Activated naive CD8-positive, alpha-beta T cell treated with anti-CD3 and anti-CD28 coated beads, Interleukin-2, amount 50 U/mL, for 16 hours (primary cell): Measurements from ENCODE around the gene CKB.

ENCODE experiments used
- DNase-seq: peaks from one replicate; pipeline ENCODE4 v3.0.0-alpha.2; 2020; ENCODE audit warnings: low read depth, low spot score

The CKB gene

GRCh38 chr14:103522649-103523574, at the start of gene CKB:
Gene CKB, minus strand, starts transcription at chr14:103522830. Its CDS starts 337 bp downstream, at chr14:103522493.
- DNase-seq = no peak

DNA sequence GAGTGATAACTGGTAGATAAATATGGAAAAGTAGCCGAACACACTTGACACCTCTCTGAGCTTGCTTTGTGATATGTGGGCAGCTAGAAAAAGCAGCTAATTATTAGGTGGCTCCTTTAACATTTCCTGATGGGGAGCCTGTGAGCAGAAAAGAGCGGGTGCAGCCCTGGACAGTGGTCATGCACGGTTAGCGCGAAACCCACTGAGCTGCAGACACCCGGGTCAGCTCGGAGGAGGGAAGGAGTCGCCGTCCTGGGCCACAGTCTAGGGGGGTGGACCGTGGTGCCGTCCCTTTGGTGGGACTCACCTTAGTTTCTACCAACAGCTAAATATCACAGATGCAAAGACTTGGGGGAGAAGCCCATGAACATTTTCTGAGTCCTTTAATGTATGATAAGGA, 46.8 kb upstream of the CKB start:
- no peak for DNase-seq

DNA sequence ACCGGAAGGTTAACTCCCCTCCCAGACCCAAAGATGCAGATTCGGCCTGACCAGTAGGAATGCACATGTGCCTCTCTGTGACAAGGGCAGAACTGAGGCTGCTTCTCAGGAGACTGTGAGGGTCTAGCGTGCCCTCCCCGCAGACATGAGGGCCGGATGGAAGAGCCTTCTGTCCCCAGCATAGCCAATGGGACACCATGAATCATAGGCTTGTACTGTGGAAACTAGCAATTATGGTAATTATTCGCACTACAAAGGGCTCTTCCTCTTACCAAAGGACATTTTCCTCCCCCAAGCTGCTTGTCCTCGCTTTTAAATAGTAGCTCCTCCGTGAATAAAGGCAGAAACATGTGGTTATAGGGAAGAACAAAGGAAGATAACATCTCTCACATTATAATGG, 46.3 kb upstream of the CKB start:
- no peak for DNase-seq

- DNase-seq = no peak
These were observed 41.3 kb upstream of the CKB start for GRCh38 chr14:103563844-103564505.

DNA sequence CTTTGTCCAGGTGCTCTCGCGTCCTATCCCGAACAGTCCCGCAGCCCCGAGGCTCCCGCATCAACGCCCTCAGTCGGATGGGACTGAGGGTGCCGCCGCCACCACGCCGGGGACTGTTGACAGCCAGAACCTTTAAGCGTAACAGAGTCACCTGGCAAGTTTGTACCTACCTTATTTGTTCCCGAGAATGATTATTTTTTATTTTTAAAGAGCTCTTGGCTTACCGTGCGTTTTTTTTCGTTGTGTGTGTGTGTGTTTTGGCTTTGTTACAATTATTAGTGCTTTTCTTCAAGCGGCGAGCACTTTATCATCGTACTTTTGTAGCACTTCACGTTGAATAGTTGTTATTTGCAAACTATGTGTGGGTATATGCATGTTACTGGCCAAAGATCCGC, 40.6 kb upstream of the CKB start:
- DNase-seq = no peak

DNA sequence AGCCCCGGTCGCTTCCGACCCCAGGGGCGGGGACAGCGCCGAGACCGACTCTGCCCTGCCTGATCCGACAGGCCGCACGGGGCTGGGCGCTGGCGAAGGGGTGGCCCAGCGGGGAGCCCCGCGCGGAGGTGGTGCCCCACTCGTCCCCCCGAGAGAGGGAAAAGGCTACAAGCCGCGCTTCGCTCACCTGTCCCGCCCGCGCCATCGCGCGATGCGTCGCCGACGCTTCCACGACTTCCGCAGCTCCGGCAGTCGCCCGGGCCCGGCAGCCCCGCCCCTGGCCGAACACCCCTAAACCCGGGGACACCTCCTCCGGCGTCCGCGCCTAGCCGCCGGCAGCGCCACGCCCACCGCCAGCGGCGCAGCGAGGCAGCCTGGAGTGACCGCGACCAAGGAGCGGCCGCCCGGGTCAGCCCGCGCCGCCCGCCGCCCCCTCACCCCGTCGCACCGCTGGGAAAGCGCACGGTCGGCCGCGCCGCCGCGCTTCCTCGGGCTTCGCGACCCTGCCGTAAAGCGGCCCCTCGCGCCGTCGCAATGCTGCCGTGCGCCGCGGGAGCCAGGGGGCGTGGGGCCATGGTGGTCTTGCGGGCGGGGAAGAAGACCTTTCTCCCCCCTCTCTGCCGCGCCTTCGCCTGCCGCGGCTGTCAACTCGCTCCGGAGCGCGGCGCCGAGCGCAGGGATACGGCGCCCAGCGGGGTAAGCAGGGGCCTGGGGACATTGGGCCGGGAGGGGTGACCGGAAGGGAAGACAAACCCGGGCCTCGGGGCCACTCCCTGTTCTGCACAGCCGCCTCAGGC, 40.0 kb upstream of the CKB start, which contains the start of the genes BAG5 and COA8:
BAG5 (minus strand) TSS at position 229 of the 797 bp plus-strand sequence. CDS start 1,493 bp downstream, outside the sequence.
COA8 (plus strand) TSS at position 532 of the 797 bp plus-strand sequence; CDS start at position 574, 42 bp downstream.
- DNase-seq = peak; percentile 70

- no peak for DNase-seq
These were observed 39.5 kb upstream of the CKB start for GRCh38 chr14:103562179-103562428.

GRCh38 chr14:103561381-103562178, 39.0 kb upstream of the CKB start:
- DNase-seq = no peak

DNA sequence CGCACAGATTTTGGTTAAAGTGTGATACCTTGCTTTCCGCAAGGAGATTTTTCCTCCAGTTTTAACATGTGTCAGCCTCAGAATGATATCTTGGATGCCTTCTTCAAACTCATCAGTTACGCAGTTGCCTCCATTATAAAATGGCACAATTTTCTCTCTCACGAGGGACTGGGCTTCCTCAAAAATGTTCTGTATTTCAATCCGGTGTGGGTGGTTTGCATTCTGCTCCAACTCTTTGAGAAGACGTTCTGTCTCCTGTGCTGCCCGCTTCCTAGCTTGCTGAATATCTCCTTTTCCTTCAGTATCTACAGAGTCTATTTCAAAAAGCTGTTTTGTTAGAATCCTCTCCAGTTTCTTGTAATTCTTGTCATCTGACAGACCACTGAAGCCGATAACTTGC, 38.1 kb upstream of the CKB start:
- no peak for DNase-seq

- DNase-seq = no peak
These were observed 37.1 kb upstream of the CKB start for GRCh38 chr14:103559766-103560165.

- no peak for DNase-seq
These were observed 35.6 kb upstream of the CKB start for GRCh38 chr14:103558071-103558882.

DNA sequence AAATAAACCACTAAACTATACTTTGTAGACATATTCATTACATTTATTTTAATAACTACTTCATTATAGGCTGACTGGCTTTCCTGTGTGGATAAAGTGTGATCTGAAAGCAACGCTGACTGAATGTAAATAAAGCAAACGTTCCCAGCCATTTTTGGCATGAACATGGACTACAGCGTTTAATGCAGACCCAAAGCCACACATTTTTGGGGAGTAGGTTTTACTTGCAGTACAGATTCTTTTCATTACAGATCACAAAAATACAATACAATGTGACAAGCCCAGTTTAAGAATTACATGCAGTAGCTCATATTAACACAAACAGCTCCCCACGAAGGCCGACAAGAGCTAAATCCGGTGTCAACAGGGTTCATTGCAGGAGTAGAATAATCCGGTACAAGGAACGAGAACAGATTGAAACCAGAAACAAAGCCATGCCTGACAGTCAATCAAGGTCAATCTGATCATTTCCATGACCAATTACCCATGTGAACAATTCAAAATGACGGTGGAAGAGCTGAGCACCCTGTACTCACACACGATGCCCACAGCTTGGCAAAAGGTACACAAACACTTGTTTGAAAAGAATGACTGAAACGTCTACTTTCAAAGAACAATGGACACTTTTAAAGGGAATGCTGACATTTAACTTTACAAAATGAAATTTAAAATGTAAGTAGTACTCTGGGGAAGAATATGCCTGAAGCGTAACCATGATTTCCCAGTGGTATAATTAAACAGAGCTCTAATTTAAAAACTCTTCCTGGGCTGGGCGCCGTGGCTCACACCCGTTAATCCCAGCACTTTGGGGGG, 34.5 kb upstream of the CKB start:
- no peak for DNase-seq

DNA sequence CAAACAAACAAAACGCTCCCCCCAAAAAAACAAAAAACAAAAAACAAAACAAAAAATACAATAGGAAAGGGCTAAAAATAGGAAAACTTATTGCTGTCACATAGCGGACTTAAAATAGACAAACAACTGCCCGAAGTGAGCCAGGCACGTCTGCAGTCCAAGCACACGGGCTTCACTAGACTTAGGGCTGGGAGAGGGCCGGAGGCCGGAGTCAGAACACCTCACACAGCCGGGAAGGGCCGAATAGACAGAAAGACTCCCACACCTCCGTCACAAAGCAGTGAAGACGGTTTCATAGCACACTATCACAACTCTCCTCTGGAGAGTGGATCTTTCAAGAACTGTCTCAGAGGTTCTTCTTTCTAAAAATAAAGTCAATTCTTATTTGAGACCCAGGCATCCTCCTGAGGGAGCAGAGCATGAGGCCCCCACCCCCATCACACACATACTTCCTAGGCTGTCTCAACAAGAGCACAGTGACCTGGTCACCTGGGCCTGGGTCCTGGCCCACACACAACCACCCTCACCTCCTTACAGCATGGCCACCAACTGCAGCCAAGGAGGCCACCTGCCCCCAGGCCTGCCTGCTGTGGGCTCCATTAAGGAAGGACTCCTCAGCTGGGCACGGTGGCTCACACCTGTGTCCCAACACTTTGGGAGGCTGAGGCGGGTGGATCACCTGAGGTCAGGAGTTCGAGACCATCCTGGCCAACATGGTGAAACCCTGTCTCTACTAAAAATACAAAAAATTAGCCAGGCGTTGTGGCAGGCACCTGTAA, 33.1 kb upstream of the CKB start:
- DNase-seq = no peak

GRCh38 chr14:103552846-103553210, 30.2 kb upstream of the CKB start:
- no peak for DNase-seq

GRCh38 chr14:103552011-103552845, 29.6 kb upstream of the CKB start:
- no peak for DNase-seq

DNA sequence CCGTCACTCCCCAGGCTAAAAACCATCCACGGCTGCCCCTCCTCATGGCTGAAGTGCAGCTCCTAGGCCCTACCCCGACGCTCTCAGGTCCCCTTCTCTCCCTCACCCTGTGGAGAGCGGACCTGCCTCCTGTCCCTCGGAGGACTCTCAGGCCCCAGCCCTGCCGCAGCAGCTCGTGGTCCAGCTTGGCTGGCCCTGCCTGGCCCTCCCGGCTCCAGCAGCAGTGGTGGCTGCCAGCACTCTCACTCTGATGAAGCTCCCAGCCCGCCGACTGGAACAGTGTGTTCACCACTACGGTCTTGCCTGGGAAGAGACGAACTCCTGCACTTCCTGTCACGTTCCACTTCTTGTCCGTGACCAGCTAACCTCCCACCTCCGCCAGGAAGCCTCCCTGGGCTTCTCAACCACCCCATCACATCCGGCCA, 28.7 kb upstream of the CKB start:
- DNase-seq = no peak

DNA sequence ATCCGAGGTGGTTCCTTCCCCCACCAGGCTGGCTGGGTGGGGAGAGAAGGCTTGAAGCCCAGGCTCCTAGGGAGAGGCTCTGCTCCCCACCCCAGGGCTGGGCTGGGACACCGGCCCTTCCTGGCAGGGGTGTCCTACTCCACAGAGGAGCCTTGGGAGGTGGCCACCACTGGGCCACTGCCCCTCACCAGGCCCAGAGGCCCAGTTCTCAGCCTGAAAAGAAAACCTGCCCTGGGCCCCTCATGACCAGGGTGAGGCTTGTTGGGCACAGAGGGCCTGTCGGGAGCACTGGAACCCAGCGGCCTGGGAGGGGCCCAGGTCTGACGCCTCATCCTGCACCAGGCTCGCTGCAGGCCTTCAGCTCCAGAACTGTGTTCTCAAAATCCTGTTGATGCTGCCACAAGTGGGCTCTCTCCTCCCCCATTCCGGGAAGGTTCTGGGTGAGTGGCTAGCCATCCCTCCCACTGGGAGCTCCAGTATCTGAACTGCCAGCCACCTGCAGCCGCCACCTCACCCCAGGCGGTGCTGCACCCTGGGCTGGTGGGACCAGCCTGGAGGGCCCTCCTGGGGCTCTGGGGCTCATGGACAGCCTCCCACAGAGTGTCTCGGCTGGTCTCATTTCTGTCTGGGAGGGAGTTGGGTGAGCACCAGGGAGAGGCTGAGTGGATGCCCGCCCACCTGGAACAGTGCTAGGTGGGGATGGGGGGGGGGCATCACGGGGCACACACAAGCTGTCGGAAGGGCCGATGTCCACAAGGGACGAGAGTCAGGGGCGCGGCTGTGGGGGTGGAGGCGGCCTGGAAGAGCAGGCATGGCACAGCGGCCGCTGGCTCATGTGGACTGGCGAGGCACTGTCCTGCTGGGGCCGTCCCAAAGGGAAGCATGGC, 28.1 kb upstream of the CKB start:
- DNase-seq = no peak
